Lower leg skin (tissue), 4 donors: ENCODE results near the gene ALOXE3. TPM values are rescaled to one million over a fixed set of nuclear protein-coding genes. Genes with fewer than 3 reads are reported as not detected.

Experiments
- DNase-seq, 2 donors: peaks; one replicate each; pipeline ENCODE4 v3.0.0-alpha.2; 2019; ENCODE audit warnings: low spot score in 2 of 2
- H3K4me3 ChIP-seq: fragments of 200-600 bp; sonication (generic); 2 replicates; pipeline ENCODE4 v1.5.1; 2017; ENCODE audit warnings: mild to moderate bottlenecking, low read depth; ENCODE audit not compliant: poor library complexity, severe bottlenecking
- POLR2A ChIP-seq, 2 donors: fragments of 450-650 bp; IDR thresholded peaks; one replicate each; pipeline ENCODE4 v1.6.1; 2016 to 2017; ENCODE audit warnings: antibody characterized with exemption in 2 of 2, mild to moderate bottlenecking in 1 of 2, moderate library complexity in 1 of 2
- WGBS, 2 donors: methylation state at CpG; one replicate each; pipeline ENCODE4 v1.1.5; 2018; 5-methylcytosine and 5-hydroxymethylcytosine counted together
- intact Hi-C: fragments of 100-400 bp; cut with DNase I; formaldehyde crosslinking; loops from one replicate; pipeline ENCODE4 v1.15.0; 2023; ENCODE audit warnings: low total_unique reads
- microRNA-seq, 2 donors: library from miRNA; unstranded; fragments of <30 nt; microRNA quantifications; one replicate each; pipeline ENCODE4, GENCODE V29; 2016; ENCODE audit warnings: borderline replicate concordance in 2 of 2, borderline number of aligned reads in 1 of 2
- total RNA-seq, 4 donors: library from RNA; depleted of rRNA; stranded (reverse); fragments of >200 nt; gene quantifications; one replicate each; pipeline ENCODE4 v1.1.0, GENCODE V29; 2016
- TF ChIP-seq, protein P1 (sequence below), 3 donors: fragments of 450-650 bp; IDR thresholded peaks; one replicate each; pipeline ENCODE4 v1.5.1; 2016; ENCODE audit warnings: antibody characterized with exemption in 3 of 3, mild to moderate bottlenecking in 3 of 3, moderate library complexity in 2 of 3

The ALOXE3 gene
- total RNA-seq, 4 donors from 2014 or later: 73.8 to 143 (median 88.2) TPM

DNA sequence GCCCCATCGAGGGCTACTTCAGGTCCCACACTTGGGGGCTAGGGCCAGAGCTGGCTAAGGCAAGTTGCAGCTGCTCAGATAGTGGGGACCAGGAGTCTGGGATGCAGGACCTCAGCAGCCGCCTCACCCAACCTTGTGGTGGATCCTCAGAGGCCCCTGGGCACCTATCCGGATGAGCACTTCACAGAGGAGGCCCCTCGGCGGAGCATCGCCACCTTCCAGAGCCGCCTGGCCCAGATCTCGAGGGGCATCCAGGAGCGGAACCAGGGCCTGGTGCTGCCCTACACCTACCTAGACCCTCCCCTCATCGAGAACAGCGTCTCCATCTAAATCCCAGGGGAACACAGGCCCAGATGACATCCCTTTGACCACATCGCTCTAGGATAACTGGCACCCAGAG lies 70.1 kb downstream of the ALOXE3 start:
- intact Hi-C loops: no loop called here
- H3K4me3 ChIP-seq: no peak overlapping the region
- DNase-seq: peak in 1 of 2 donors; percentile 62
- no peak for TF ChIP-seq POLR2A (IDR thresholded peaks at IDR 0.05)
- TF ChIP-seq, protein P1, sequence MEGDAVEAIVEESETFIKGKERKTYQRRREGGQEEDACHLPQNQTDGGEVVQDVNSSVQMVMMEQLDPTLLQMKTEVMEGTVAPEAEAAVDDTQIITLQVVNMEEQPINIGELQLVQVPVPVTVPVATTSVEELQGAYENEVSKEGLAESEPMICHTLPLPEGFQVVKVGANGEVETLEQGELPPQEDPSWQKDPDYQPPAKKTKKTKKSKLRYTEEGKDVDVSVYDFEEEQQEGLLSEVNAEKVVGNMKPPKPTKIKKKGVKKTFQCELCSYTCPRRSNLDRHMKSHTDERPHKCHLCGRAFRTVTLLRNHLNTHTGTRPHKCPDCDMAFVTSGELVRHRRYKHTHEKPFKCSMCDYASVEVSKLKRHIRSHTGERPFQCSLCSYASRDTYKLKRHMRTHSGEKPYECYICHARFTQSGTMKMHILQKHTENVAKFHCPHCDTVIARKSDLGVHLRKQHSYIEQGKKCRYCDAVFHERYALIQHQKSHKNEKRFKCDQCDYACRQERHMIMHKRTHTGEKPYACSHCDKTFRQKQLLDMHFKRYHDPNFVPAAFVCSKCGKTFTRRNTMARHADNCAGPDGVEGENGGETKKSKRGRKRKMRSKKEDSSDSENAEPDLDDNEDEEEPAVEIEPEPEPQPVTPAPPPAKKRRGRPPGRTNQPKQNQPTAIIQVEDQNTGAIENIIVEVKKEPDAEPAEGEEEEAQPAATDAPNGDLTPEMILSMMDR (IDR thresholded peaks at IDR 0.05): no peak
- WGBS, 2 donors: 94% methylated on average over 8 of the region's 12 CpGs

DNA sequence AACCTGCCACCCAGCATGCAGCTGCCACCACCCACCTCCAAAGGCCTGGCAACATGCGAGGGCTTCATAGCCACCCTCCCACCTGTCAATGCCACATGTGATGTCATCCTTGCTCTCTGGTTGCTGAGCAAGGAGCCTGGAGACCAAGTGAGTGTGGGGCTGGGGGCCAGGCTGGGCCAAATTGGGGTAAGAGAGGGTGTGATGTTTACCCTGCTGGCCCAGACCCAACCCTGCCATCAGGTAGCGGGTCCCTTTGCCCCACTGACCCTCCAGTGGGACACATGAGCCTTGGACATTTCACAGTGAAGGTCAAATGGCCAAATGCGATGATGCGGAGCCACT lies 70.6 kb downstream of the ALOXE3 start:
- 93% methylated on average over 4 of the region's 4 CpGs for WGBS, 2 donors
- intact Hi-C loops: no loop called here
- DNase-seq: peak in 1 of 2 donors; percentile 76
- no peak for TF ChIP-seq POLR2A (IDR thresholded peaks at IDR 0.05)
- TF ChIP-seq, protein P1 (IDR thresholded peaks at IDR 0.05): no peak
- no peak overlapping the region for H3K4me3 ChIP-seq

GRCh38 chr17:8046929-8047768 lies 71.2 kb downstream of the ALOXE3 start:
- TF ChIP-seq, protein P1 (IDR thresholded peaks at IDR 0.05): no peak
- TF ChIP-seq POLR2A (IDR thresholded peaks at IDR 0.05): no peak
- intact Hi-C loops: no loop called here
- no peak overlapping the region for H3K4me3 ChIP-seq
- DNase-seq: peak in 1 of 2 donors; percentile 79
- 81 to 84% methylated on average over 22 of the region's 24 CpGs for WGBS, 2 donors

DNA sequence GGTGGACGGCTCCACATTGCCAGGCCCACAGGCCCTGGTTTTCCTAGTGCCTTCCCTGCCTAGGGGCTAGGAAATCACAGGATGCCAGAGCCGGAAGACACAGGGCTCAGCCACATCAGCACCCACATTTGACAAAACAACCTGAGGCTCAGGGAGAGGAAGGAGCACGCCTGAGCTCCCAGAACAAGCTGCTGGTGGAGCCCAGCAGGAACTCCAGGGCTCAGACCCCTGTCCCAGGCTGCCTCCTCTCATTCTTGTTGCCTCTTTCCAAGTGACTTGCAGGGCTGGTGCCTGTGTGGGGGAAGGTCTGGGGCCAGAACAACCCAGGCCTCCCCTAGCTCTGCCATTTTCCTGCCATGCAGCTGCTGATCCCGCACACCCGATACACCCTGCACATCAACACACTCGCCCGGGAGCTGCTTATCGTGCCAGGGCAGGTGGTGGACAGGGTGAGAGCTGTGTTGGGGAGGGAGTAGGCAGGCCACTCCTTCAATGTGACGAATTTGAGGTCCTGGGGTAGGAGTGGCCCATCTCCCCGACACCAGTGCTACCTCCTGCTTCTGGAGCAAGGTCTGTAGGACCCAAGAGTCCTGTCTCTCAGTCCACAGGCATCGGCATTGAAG lies 71.9 kb downstream of the ALOXE3 start:
- intact Hi-C loops: no loop called here
- 80 to 81% methylated on average over 11 of the region's 11 CpGs for WGBS, 2 donors
- DNase-seq: peak in 1 of 2 donors; percentile 68
- no peak overlapping the region for H3K4me3 ChIP-seq
- TF ChIP-seq, protein P1 (IDR thresholded peaks at IDR 0.05): no peak
- TF ChIP-seq POLR2A (IDR thresholded peaks at IDR 0.05): no peak

Small RNAs within 50 kb of the gene (microRNA-seq; reads per million reads assigned to microRNA genes)
- gene MIR4314: 0 reads per million in 2 donors
- gene MIR6883: 0.57 to 2.0 reads per million in 2 donors

Other genes with a start within 250 kb of the ALOXE3 start
- gene CHD3, start 229.7 kb downstream of the ALOXE3 start, total RNA-seq: 10 to 100 TPM; 36.8 to 71.1 (median 54.8) TPM
- gene RNF227, start 202.2 kb downstream of the ALOXE3 start, total RNA-seq: 100 to 1,000 TPM; 111 to 202 (median 172) TPM
- under 1 TPM; 0.10 to 0.49 (median 0.24) TPM for gene KCNAB3, start 188.7 kb downstream of the ALOXE3 start, total RNA-seq
- gene TRAPPC1, start 186.6 kb downstream of the ALOXE3 start, total RNA-seq: 10 to 100 TPM; 39.8 to 62.5 (median 52.2) TPM
- gene CNTROB, start 186.3 kb downstream of the ALOXE3 start, total RNA-seq: 10 to 100 TPM; 23.4 to 43.1 (median 27.0) TPM
- under 1 TPM in 1 of 4 donors, not detected in 3; 0.13 TPM for gene GUCY2D, start 115.9 kb downstream of the ALOXE3 start, total RNA-seq
- 100 to 1,000 TPM in 1 of 4 donors, 10 to 100 TPM in 3; 13.9 to 116 (median 59.9) TPM for gene ALOX15B, start 79.5 kb downstream of the ALOXE3 start, total RNA-seq
- gene ALOX12B, start 30.8 kb downstream of the ALOXE3 start, total RNA-seq: 100 to 1,000 TPM; 131 to 246 (median 157) TPM
- not detected for gene HES7, start 5.6 kb upstream of the ALOXE3 start, total RNA-seq
- gene PER1, start 33.9 kb upstream of the ALOXE3 start, total RNA-seq: 100 to 1,000 TPM; 197 to 545 (median 266) TPM
- gene VAMP2, start 44.4 kb upstream of the ALOXE3 start, total RNA-seq: 10 to 100 TPM; 43.5 to 58.9 (median 49.3) TPM
- gene TMEM107, start 57.9 kb upstream of the ALOXE3 start, total RNA-seq: 10 to 100 TPM; 15.9 to 21.0 (median 17.6) TPM
- gene BORCS6, start 71.7 kb upstream of the ALOXE3 start, total RNA-seq: 10 to 100 TPM; 22.0 to 26.6 (median 25.0) TPM
- 10 to 100 TPM in 2 of 4 donors, 1 to 10 TPM in 2; 3.2 to 12.9 (median 8.6) TPM for gene AURKB, start 92.1 kb upstream of the ALOXE3 start, total RNA-seq
- gene CTC1, start 129.5 kb upstream of the ALOXE3 start, total RNA-seq: 10 to 100 TPM; 11.2 to 32.0 (median 15.9) TPM
- gene PFAS, start 130.8 kb upstream of the ALOXE3 start, total RNA-seq: 10 to 100 TPM in 3 of 4 donors, 1 to 10 TPM in 1; 6.2 to 19.0 (median 15.7) TPM
- 10 to 100 TPM; 11.4 to 18.1 (median 13.5) TPM for gene RANGRF, start 170.2 kb upstream of the ALOXE3 start, total RNA-seq
- gene SLC25A35, start 176.9 kb upstream of the ALOXE3 start, total RNA-seq: 1 to 10 TPM in 2 of 4 donors, under 1 TPM in 1, not detected in 1; 0.27 to 3.7 (median 2.6) TPM
- 10 to 100 TPM in 2 of 4 donors, 1 to 10 TPM in 2; 4.5 to 18.8 (median 10.0) TPM for gene ARHGEF15, start 191.7 kb upstream of the ALOXE3 start, total RNA-seq
- not detected for gene ODF4, start 221.3 kb upstream of the ALOXE3 start, total RNA-seq